Peyer's patch (tissue), 4 donors: ENCODE measurements around the gene FZD10. TPM values are rescaled to one million over a fixed set of nuclear protein-coding genes. Genes with fewer than 3 reads are reported as not detected.

Source experiments
- DNase-seq, 3 donors: peaks; one replicate each; pipeline ENCODE4 v3.0.0-alpha.2; 2017 to 2019
- H3K27ac ChIP-seq, 4 donors: fragments of 200-600 bp; sonication (generic); one replicate each; pipeline ENCODE4 v1.5.1; 2016 to 2019
- H3K27me3 ChIP-seq, 2 donors: fragments of 200-600 bp; sonication (generic); one replicate each; pipeline ENCODE4 v1.5.1; 2019
- H3K36me3 ChIP-seq, 3 donors: fragments of 200-600 bp; sonication (generic); one replicate each; pipeline ENCODE4 v1.5.1; 2016 to 2019
- H3K4me1 ChIP-seq, 4 donors: fragments of 200-600 bp; sonication (generic); one replicate each; pipeline ENCODE4 v1.5.1; 2016 to 2019
- H3K4me3 ChIP-seq, 4 donors: fragments of 200-600 bp; sonication (generic); 1 replicate in 3 of 4; 2 replicates in 1 of 4; pipeline ENCODE4 v1.5.1; 2016 to 2019; ENCODE audit warnings: mild to moderate bottlenecking in 1 of 4
- H3K9me3 ChIP-seq, 4 donors: fragments of 200-600 bp; sonication (generic); one replicate each; pipeline ENCODE4 v1.5.1; 2016 to 2019; ENCODE audit warnings: mild to moderate bottlenecking in 1 of 4
- CTCF ChIP-seq, 6 experiments: fragments of 450-650 bp in 4 of 6; fragments of 200-600 bp in 2 of 6; sonication (generic) in 1 of 6; IDR thresholded peaks; one replicate each; pipeline ENCODE4 v1.5.1; 2017 to 2019; ENCODE audit warnings: antibody characterized with exemption in 6 of 6, mild to moderate bottlenecking in 3 of 6, moderate library complexity in 1 of 6
- POLR2A ChIP-seq, 2 donors: fragments of 450-650 bp; IDR thresholded peaks; one replicate each; pipeline ENCODE4 v1.5.1; 2017; ENCODE audit warnings: antibody characterized with exemption in 2 of 2, mild to moderate bottlenecking in 2 of 2, moderate library complexity in 2 of 2
- total RNA-seq, 4 donors: library from RNA; depleted of rRNA; stranded (reverse); fragments of >200 nt; gene quantifications; one replicate each; pipeline ENCODE4 v1.1.0, GENCODE V29; 2016

Gene FZD10
- total RNA-seq, 4 donors from 2014 or later, result 0.76 to 1.2 TPM; not detected in 2

- no peaks in the 10 kb centered on the region for H3K4me1 ChIP-seq
- H3K36me3 ChIP-seq, result no peaks in the 10 kb centered on the region
- no peak overlapping the region for H3K4me3 ChIP-seq
- H3K9me3 ChIP-seq, result no peaks in the 10 kb centered on the region
- no peak overlapping the region for H3K27ac ChIP-seq
- no peak for TF ChIP-seq CTCF (IDR thresholded peaks at IDR 0.05)
- no peak for TF ChIP-seq POLR2A (IDR thresholded peaks at IDR 0.05)
- DNase-seq, result no peak
- no peaks in the 10 kb centered on the region for H3K27me3 ChIP-seq
These were observed 33.5 kb downstream of the FZD10 start for GRCh38 chr12:130195776-130196175.

GRCh38 chr12:130196827-130197226, 34.6 kb downstream of the FZD10 start:
- no peak for TF ChIP-seq CTCF (IDR thresholded peaks at IDR 0.05)
- TF ChIP-seq POLR2A (IDR thresholded peaks at IDR 0.05), result no peak
- no peak for DNase-seq
- Histone ChIP-seq H3K4me3 (no peak overlapping the region), H3K36me3 (no peaks in the 10 kb centered on the region), H3K27me3 (no peaks in the 10 kb centered on the region), H3K27ac (no peak overlapping the region), H3K4me1 (no peaks in the 10 kb centered on the region), H3K9me3 (no peaks in the 10 kb centered on the region)

- Histone ChIP-seq H3K27me3 (no peaks in the 10 kb centered on the region), H3K4me3 (no peak overlapping the region), H3K4me1 (no peaks in the 10 kb centered on the region), H3K9me3 (no peaks in the 10 kb centered on the region), H3K27ac (no peak overlapping the region), H3K36me3 (no peaks in the 10 kb centered on the region)
- DNase-seq, result no peak
- TF ChIP-seq POLR2A (IDR thresholded peaks at IDR 0.05), result no peak
- no peak for TF ChIP-seq CTCF (IDR thresholded peaks at IDR 0.05)
These were observed 35.9 kb downstream of the FZD10 start for GRCh38 chr12:130198026-130198662.

- no peaks in the 10 kb centered on the region for H3K27me3 ChIP-seq
- H3K4me1 ChIP-seq, result no peaks in the 10 kb centered on the region
- DNase-seq, result no peak
- no peaks in the 10 kb centered on the region for H3K9me3 ChIP-seq
- no peak overlapping the region for H3K4me3 ChIP-seq
- no peak overlapping the region for H3K27ac ChIP-seq
- no peaks in the 10 kb centered on the region for H3K36me3 ChIP-seq
- TF ChIP-seq CTCF (IDR thresholded peaks at IDR 0.05), result no peak
- TF ChIP-seq POLR2A (IDR thresholded peaks at IDR 0.05), result no peak
These were observed 36.4 kb downstream of the FZD10 start for GRCh38 chr12:130198663-130199060.

GRCh38 chr12:130199581-130200390, 37.5 kb downstream of the FZD10 start:
- H3K4me1 ChIP-seq, result no peaks in the 10 kb centered on the region
- no peak overlapping the region for H3K4me3 ChIP-seq
- TF ChIP-seq CTCF (IDR thresholded peaks at IDR 0.05) (no peak), POLR2A (IDR thresholded peaks at IDR 0.05) (no peak)
- no peak overlapping the region for H3K27ac ChIP-seq
- DNase-seq, result no peak
- H3K36me3 ChIP-seq, result no peaks in the 10 kb centered on the region
- no peaks in the 10 kb centered on the region for H3K27me3 ChIP-seq
- no peaks in the 10 kb centered on the region for H3K9me3 ChIP-seq
